ENCODE measurements around the gene MT1E. TPM values are rescaled to one million over a fixed set of nuclear protein-coding genes. Genes with fewer than 3 reads are reported as not detected.

The MT1E gene
- total RNA-seq, 1 experiment from 2014 or later, result 114 TPM

DNA sequence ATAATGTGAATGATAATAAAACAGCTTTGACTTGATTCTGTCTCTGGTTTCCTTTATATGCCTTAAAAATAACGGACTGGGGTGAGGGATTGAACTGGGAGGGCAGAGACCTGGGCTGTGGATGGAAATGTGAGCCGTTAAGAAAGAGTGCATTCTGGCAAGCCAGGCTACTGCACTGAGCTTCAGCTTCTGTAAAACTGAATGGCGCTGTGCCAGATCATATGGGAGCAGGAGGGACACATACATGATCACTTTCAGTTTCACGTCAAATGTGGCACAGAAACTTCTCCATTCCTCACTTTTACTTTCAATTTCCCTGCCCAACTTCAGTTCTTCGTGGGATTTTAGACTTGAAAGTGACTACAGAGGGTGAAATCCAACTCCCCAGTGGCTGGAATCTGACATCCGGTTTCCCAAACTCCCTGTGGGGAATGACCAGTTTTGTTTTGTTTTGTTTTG is 16.1 kb upstream of the MT1E start:
- ATAC-seq, result no peak
- DNase-seq (ENCODE audit: low spot score), result no peak
- Mint-ChIP-seq H3K4me1 (peaks cover 48% of the 10 kb centered on the region), H3K4me3 (peak overlapping the region; percentile 79), H3K27me3 (ENCODE audit: low read depth) (peaks cover 80% of the 10 kb centered on the region), H3K36me3 (no peaks in the 10 kb centered on the region), H3K27ac (no peak overlapping the region), H3K9me3 (no peaks in the 10 kb centered on the region)
- TF ChIP-seq, protein P1, sequence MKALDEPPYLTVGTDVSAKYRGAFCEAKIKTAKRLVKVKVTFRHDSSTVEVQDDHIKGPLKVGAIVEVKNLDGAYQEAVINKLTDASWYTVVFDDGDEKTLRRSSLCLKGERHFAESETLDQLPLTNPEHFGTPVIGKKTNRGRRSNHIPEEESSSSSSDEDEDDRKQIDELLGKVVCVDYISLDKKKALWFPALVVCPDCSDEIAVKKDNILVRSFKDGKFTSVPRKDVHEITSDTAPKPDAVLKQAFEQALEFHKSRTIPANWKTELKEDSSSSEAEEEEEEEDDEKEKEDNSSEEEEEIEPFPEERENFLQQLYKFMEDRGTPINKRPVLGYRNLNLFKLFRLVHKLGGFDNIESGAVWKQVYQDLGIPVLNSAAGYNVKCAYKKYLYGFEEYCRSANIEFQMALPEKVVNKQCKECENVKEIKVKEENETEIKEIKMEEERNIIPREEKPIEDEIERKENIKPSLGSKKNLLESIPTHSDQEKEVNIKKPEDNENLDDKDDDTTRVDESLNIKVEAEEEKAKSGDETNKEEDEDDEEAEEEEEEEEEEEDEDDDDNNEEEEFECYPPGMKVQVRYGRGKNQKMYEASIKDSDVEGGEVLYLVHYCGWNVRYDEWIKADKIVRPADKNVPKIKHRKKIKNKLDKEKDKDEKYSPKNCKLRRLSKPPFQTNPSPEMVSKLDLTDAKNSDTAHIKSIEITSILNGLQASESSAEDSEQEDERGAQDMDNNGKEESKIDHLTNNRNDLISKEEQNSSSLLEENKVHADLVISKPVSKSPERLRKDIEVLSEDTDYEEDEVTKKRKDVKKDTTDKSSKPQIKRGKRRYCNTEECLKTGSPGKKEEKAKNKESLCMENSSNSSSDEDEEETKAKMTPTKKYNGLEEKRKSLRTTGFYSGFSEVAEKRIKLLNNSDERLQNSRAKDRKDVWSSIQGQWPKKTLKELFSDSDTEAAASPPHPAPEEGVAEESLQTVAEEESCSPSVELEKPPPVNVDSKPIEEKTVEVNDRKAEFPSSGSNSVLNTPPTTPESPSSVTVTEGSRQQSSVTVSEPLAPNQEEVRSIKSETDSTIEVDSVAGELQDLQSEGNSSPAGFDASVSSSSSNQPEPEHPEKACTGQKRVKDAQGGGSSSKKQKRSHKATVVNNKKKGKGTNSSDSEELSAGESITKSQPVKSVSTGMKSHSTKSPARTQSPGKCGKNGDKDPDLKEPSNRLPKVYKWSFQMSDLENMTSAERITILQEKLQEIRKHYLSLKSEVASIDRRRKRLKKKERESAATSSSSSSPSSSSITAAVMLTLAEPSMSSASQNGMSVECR (CRISPR knock-in tag; IDR thresholded peaks at IDR 0.05; ENCODE audit: borderline replicate concordance), result no peak
- no peak for TF ChIP-seq FOXP1 (CRISPR knock-in tag; IDR thresholded peaks at IDR 0.05; ENCODE audit: borderline replicate concordance)
- TF ChIP-seq TCF7 (CRISPR knock-in tag; IDR thresholded peaks at IDR 0.05; ENCODE audit: low read depth), result no peak
- TF ChIP-seq, protein P2, sequence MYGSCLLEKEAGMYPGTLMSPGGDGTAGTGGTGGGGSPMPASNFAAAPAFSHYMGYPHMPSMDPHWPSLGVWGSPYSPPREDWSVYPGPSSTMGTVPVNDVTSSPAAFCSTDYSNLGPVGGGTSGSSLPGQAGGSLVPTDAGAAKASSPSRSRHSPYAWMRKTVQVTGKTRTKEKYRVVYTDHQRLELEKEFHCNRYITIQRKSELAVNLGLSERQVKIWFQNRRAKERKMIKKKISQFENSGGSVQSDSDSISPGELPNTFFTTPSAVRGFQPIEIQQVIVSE (CRISPR knock-in tag; IDR thresholded peaks at IDR 0.05; ENCODE audit: borderline replicate concordance), result no peak
- TF ChIP-seq TEAD1 (CRISPR knock-in tag; IDR thresholded peaks at IDR 0.05), result no peak
- TF ChIP-seq, protein P3, sequence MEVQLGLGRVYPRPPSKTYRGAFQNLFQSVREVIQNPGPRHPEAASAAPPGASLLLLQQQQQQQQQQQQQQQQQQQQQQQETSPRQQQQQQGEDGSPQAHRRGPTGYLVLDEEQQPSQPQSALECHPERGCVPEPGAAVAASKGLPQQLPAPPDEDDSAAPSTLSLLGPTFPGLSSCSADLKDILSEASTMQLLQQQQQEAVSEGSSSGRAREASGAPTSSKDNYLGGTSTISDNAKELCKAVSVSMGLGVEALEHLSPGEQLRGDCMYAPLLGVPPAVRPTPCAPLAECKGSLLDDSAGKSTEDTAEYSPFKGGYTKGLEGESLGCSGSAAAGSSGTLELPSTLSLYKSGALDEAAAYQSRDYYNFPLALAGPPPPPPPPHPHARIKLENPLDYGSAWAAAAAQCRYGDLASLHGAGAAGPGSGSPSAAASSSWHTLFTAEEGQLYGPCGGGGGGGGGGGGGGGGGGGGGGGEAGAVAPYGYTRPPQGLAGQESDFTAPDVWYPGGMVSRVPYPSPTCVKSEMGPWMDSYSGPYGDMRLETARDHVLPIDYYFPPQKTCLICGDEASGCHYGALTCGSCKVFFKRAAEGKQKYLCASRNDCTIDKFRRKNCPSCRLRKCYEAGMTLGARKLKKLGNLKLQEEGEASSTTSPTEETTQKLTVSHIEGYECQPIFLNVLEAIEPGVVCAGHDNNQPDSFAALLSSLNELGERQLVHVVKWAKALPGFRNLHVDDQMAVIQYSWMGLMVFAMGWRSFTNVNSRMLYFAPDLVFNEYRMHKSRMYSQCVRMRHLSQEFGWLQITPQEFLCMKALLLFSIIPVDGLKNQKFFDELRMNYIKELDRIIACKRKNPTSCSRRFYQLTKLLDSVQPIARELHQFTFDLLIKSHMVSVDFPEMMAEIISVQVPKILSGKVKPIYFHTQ (CRISPR knock-in tag; IDR thresholded peaks at IDR 0.05), result no peak
- no peak for TF ChIP-seq NFYB (CRISPR knock-in tag; conservative IDR thresholded peaks at IDR 0.05; ENCODE audit: low read depth)
- TF ChIP-seq ELF4 (CRISPR knock-in tag; IDR thresholded peaks at IDR 0.05; ENCODE audit: low read depth), result no peak
- TF ChIP-seq IRF2 (CRISPR knock-in tag; IDR thresholded peaks at IDR 0.05; ENCODE audit: borderline replicate concordance, low read depth), result no peak
- TF ChIP-seq E2F1 (CRISPR knock-in tag; IDR thresholded peaks at IDR 0.05), result no peak
- TF ChIP-seq, protein P4, sequence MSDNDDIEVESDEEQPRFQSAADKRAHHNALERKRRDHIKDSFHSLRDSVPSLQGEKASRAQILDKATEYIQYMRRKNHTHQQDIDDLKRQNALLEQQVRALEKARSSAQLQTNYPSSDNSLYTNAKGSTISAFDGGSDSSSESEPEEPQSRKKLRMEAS (CRISPR knock-in tag; IDR thresholded peaks at IDR 0.05), result no peak
- TF ChIP-seq MLX (CRISPR knock-in tag; IDR thresholded peaks at IDR 0.05), result no peak
- no peak for TF ChIP-seq GTF2I (CRISPR knock-in tag; conservative IDR thresholded peaks at IDR 0.05)
- no peak for TF ChIP-seq ZNF263 (CRISPR knock-in tag; IDR thresholded peaks at IDR 0.05; ENCODE audit: low read depth)
- ChIA-PET CTCF (interaction anchor here (1.0 to 4.5 kb wide), 4 partner anchors 9 to 95 kb away, joined by 3 to 28 read pairs (median 13); no protein-coding TSS in a partner anchor), POLR2A (interaction anchor here (0.8 to 4.8 kb wide), 3 partner anchors 16 to 73 kb away, joined by 3 to 68 read pairs (median 6); partner anchors contain the start of genes MT1E and MT1X)

All from WTC11 (cell line).